Measurements from ENCODE around the gene KCTD1. TPM values are rescaled to one million over a fixed set of nuclear protein-coding genes. Genes with fewer than 3 reads are reported as not detected.

The KCTD1 gene
- total RNA-seq, 1 donor from 2014 or later, result 17.1 TPM

DNA sequence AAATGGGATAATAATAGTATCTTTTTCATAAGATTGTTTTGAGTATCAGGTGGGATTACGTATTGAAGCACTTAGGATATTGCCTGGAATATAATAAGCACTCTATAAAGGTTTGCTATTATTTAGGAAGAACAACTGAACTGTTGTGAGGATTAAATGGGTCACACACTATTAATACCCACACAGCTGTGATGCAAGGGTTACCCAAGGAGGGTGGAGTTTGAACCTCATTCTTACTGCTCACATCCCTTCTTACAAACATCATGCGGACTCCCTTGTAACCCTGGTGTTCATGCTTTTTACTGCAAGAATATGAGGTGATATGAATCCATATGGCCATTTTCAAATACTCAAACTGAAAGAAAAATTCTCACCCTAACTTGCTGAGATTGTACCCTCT lies 113.5 kb downstream of the KCTD1 start:
- H3K4me1 ChIP-seq, result no peaks in the 10 kb centered on the region
- Mint-ChIP-seq H3K9me3 (no peaks in the 10 kb centered on the region), H3K36me3 (no peaks in the 10 kb centered on the region)

DNA sequence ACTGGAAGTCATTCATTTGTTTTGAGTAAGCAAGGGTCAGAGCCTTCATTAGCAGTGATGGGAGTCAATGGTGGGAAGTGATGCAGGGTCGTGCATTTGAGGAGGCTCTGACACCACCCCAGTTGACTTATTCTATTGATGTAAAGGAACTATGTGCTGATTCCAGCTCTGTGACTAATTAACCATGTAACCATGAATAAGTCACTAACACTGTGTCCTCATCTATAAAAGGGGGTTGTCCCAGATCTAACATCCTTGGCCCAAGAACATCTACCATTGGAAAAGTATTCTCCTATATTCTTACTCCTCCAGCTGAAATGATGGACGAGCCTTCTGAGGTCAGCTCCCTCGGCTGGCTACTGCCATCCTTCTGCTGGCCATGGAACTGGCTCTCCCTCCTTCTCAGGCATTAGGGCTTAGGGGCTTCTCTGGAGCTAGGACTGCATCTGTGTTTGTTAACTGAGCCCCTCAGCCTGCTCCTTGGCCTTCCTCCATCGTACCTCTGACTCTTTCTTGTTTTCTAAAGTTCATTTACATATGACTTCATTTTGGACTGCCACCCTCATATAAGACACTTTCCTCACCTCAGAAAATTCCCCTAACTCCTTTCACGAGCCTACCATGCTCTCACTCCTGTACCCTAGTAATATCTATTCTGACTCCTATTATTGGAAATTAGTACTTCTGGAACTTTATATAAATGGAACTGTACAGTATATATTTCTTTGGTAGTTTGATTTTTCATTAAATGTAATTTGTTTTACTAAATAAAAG lies 115.5 kb downstream of the KCTD1 start:
- peaks cover 26% of the 10 kb centered on the region for H3K4me1 Mint-ChIP-seq
- no peaks in the 10 kb centered on the region for H3K9me3 Mint-ChIP-seq

More for the DNA sequence above, 113.5 kb downstream of the KCTD1 start:
- no peak overlapping the region for H3K4me2 ChIP-seq
- no peaks in the 10 kb centered on the region for H4K20me1 ChIP-seq (ENCODE audit: low read depth)
- H3K4me3 ChIP-seq, result no peak overlapping the region
- no peaks in the 10 kb centered on the region for H3F3A ChIP-seq (ENCODE audit: low read depth)
- H3K27ac ChIP-seq, result no peak overlapping the region
- peaks cover 5% of the 10 kb centered on the region for H3K27me3 Mint-ChIP-seq (ENCODE audit: insufficient read depth, low read depth)
- no peaks in the 10 kb centered on the region for H3K9me3 ChIP-seq (ENCODE audit: low read depth)
- H3K4me3 Mint-ChIP-seq, result no peak overlapping the region
- DNase-seq (ENCODE audit: low spot score), result no peak
- H3K9ac ChIP-seq, result no peak overlapping the region
- H3K27ac Mint-ChIP-seq, result no peak overlapping the region
- no peaks in the 10 kb centered on the region for H3K27me3 ChIP-seq
- H3K79me2 ChIP-seq (ENCODE audit: low read depth), result no peaks in the 10 kb centered on the region
- H2AFZ ChIP-seq (replicated peaks), result no peak overlapping the region
- TF ChIP-seq EZH2 (IDR thresholded peaks at IDR 0.05), result no peak
- no peak for TF ChIP-seq CTCF (IDR thresholded peaks at IDR 0.05)
- no peak for TF ChIP-seq EZH2phosphoT487 (IDR thresholded peaks at IDR 0.05)
- H3K36me3 ChIP-seq, result no peaks in the 10 kb centered on the region
- peaks cover 16% of the 10 kb centered on the region for H3K4me1 Mint-ChIP-seq

DNA sequence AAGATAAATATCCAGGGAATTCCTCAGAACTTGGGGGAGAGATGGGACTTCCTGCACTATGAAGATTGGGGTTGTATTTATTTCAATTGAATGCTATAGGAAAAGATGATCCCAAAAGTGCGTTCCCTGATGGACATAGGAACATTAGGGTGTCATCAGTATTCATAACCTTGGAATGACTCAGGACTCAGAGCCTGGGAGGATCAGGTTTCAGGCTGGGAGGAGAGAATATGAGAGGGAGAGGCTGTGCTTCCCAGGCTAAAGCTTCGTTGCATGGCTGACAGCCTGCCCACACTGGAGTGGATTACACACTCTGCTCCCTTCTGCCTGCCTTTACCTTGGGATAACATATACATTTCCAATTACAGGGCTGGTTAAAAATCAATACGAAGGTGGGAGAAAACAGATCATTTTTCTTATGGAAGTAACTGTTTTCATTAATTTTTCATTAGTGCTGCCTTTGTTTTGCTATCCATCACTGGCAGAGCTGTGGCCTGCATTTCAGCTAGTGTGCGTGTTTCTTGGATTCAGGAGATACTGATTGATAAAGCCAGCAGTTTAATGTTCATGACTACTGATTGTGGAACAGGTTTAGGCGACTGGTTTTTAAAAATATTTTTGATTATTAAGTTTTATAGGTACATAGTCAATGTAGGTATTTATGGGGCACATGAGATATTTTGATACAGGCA lies 118.7 kb downstream of the KCTD1 start:
- Mint-ChIP-seq H3K4me1 (peaks cover 16% of the 10 kb centered on the region), H3K36me3 (no peaks in the 10 kb centered on the region), H3K27ac (peak overlapping the region; percentile 78), H3K4me3 (peak overlapping the region; percentile 7), H3K9me3 (no peaks in the 10 kb centered on the region), H3K27me3 (ENCODE audit: insufficient read depth, low read depth) (peaks cover 4% of the 10 kb centered on the region)
- Histone ChIP-seq H3K4me1 (no peaks in the 10 kb centered on the region), H4K20me1 (ENCODE audit: low read depth) (no peaks in the 10 kb centered on the region), H2AFZ (replicated peaks) (no peak overlapping the region), H3K9me3 (ENCODE audit: low read depth) (no peaks in the 10 kb centered on the region), H3K4me2 (no peak overlapping the region), H3F3A (ENCODE audit: low read depth) (no peaks in the 10 kb centered on the region), H3K4me3 (no peak overlapping the region), H3K79me2 (ENCODE audit: low read depth) (no peaks in the 10 kb centered on the region), H3K27ac (no peak overlapping the region), H3K36me3 (no peaks in the 10 kb centered on the region), H3K9ac (no peak overlapping the region), H3K27me3 (no peaks in the 10 kb centered on the region)
- no peak for TF ChIP-seq EZH2 (IDR thresholded peaks at IDR 0.05)
- DNase-seq (ENCODE audit: low spot score), result no peak

More for the DNA sequence above, 115.5 kb downstream of the KCTD1 start:
- no peaks in the 10 kb centered on the region for H3F3A ChIP-seq (ENCODE audit: low read depth)
- no peak overlapping the region for H2AFZ ChIP-seq (replicated peaks)
- no peak overlapping the region for H3K4me3 ChIP-seq
- H3K4me2 ChIP-seq, result no peak overlapping the region
- no peaks in the 10 kb centered on the region for H3K27me3 ChIP-seq
- no peaks in the 10 kb centered on the region for H3K4me1 ChIP-seq
- Mint-ChIP-seq H3K27ac (peak overlapping the region; percentile 25), H3K27me3 (ENCODE audit: insufficient read depth, low read depth) (peaks cover 6% of the 10 kb centered on the region), H3K36me3 (no peaks in the 10 kb centered on the region), H3K4me3 (no peak overlapping the region)
- no peak overlapping the region for H3K9ac ChIP-seq
- no peaks in the 10 kb centered on the region for H3K36me3 ChIP-seq
- no peak for TF ChIP-seq CTCF (IDR thresholded peaks at IDR 0.05)
- TF ChIP-seq EZH2phosphoT487 (IDR thresholded peaks at IDR 0.05), result no peak
- TF ChIP-seq EZH2 (IDR thresholded peaks at IDR 0.05), result no peak
- H3K79me2 ChIP-seq (ENCODE audit: low read depth), result no peaks in the 10 kb centered on the region
- no peaks in the 10 kb centered on the region for H3K9me3 ChIP-seq (ENCODE audit: low read depth)
- H4K20me1 ChIP-seq (ENCODE audit: low read depth), result no peaks in the 10 kb centered on the region
- no peak overlapping the region for H3K27ac ChIP-seq
- DNase-seq (ENCODE audit: low spot score), result no peak

- Histone ChIP-seq H3F3A (ENCODE audit: low read depth) (no peaks in the 10 kb centered on the region), H4K20me1 (ENCODE audit: low read depth) (no peaks in the 10 kb centered on the region), H3K9me3 (ENCODE audit: low read depth) (no peaks in the 10 kb centered on the region), H3K27me3 (no peaks in the 10 kb centered on the region), H3K4me3 (no peak overlapping the region), H3K79me2 (ENCODE audit: low read depth) (no peaks in the 10 kb centered on the region), H3K9ac (no peak overlapping the region), H3K4me1 (no peaks in the 10 kb centered on the region), H2AFZ (replicated peaks) (no peak overlapping the region), H3K4me2 (no peak overlapping the region), H3K27ac (no peak overlapping the region), H3K36me3 (no peaks in the 10 kb centered on the region)
- DNase-seq (ENCODE audit: low spot score), result no peak
- Mint-ChIP-seq H3K27ac (no peak overlapping the region), H3K4me3 (no peak overlapping the region), H3K27me3 (ENCODE audit: insufficient read depth, low read depth) (peaks cover 3% of the 10 kb centered on the region), H3K4me1 (peaks cover 18% of the 10 kb centered on the region), H3K9me3 (no peaks in the 10 kb centered on the region), H3K36me3 (no peaks in the 10 kb centered on the region)
- no peak for TF ChIP-seq EZH2 (IDR thresholded peaks at IDR 0.05)
- TF ChIP-seq CTCF (IDR thresholded peaks at IDR 0.05), result no peak
- no peak for TF ChIP-seq EZH2phosphoT487 (IDR thresholded peaks at IDR 0.05)
Measured at GRCh38 chr18:26425148-26425531, 123.2 kb downstream of the KCTD1 start.

All from neural progenitor cell (in vitro differentiated cells).